Skin epidermis (tissue), 12 donors: ENCODE data around the gene NR2F1-AS1.

Experiments
- H3K27ac ChIP-seq, 21 experiments: fragments of 200-600 bp; sonication (generic) in 11 of 21; one replicate each; pipeline ENCODE4 v1.5.0; 2020; ENCODE audit warnings: mild to moderate bottlenecking in 3 of 21, inconsistent platforms in 2 of 21, moderate library complexity in 2 of 21
- H3K4me3 ChIP-seq, 7 experiments: fragments of 200-600 bp; sonication (generic) in 2 of 7; one replicate each; pipeline ENCODE4 v1.5.0; 2020; ENCODE audit warnings: inconsistent platforms in 2 of 7, mild to moderate bottlenecking in 2 of 7, moderate library complexity in 1 of 7

Gene NR2F1-AS1

GRCh38 chr5:93579692-93580062, 1.3 kb downstream of the NR2F1-AS1 start:
- H3K27ac ChIP-seq, result peak overlapping the region in 18 of 21 experiments; percentile 18 to 86 (median 68)
- H3K4me3 ChIP-seq, result peak overlapping the region; percentile 32 to 61 (median 43)

- peak overlapping the region; percentile 32 to 61 (median 43) for H3K4me3 ChIP-seq
- peak overlapping the region in 18 of 21 experiments; percentile 7 to 86 (median 60) for H3K27ac ChIP-seq
Observed at GRCh38 chr5:93578813-93579691, 2.0 kb downstream of the NR2F1-AS1 start.

GRCh38 chr5:93577854-93578812, 2.9 kb downstream of the NR2F1-AS1 start:
- H3K4me3 ChIP-seq, result no peak overlapping the region
- peak overlapping the region in 5 of 21 experiments; percentile 0 to 79 (median 24) for H3K27ac ChIP-seq

GRCh38 chr5:93576994-93577853, 3.8 kb downstream of the NR2F1-AS1 start:
- H3K4me3 ChIP-seq, result no peak overlapping the region
- no peak overlapping the region for H3K27ac ChIP-seq

GRCh38 chr5:93575461-93576414, 5.3 kb downstream of the NR2F1-AS1 start:
- Histone ChIP-seq H3K27ac (no peak overlapping the region), H3K4me3 (no peak overlapping the region)

- Histone ChIP-seq H3K4me3 (no peak overlapping the region), H3K27ac (no peak overlapping the region)
Observed at GRCh38 chr5:93574491-93575305, 6.3 kb downstream of the NR2F1-AS1 start.

GRCh38 chr5:93573354-93574351, 7.4 kb downstream of the NR2F1-AS1 start:
- no peak overlapping the region for H3K27ac ChIP-seq
- H3K4me3 ChIP-seq, result no peak overlapping the region

- Histone ChIP-seq H3K27ac (no peak overlapping the region), H3K4me3 (peak overlapping the region in 1 of 7 experiments; percentile 8)
Observed at GRCh38 chr5:93572608-93573353, 8.2 kb downstream of the NR2F1-AS1 start.

GRCh38 chr5:93572101-93572607, 8.9 kb downstream of the NR2F1-AS1 start:
- peak overlapping the region in 2 of 7 experiments; percentile 4 to 8 for H3K4me3 ChIP-seq
- no peak overlapping the region for H3K27ac ChIP-seq

- no peak overlapping the region for H3K27ac ChIP-seq
- H3K4me3 ChIP-seq, result no peak overlapping the region
Observed at GRCh38 chr5:93571114-93571949, 9.7 kb downstream of the NR2F1-AS1 start.

- peak overlapping the region in 1 of 7 experiments; percentile 16 for H3K4me3 ChIP-seq
Observed at GRCh38 chr5:93570294-93571113, 10.5 kb downstream of the NR2F1-AS1 start.

GRCh38 chr5:93569300-93570160, 11.5 kb downstream of the NR2F1-AS1 start:
- no peak overlapping the region for H3K27ac ChIP-seq
- no peak overlapping the region for H3K4me3 ChIP-seq

More at GRCh38 chr5:93570294-93571113, 10.5 kb downstream of the NR2F1-AS1 start:
- H3K27ac ChIP-seq, result no peak overlapping the region

- no peak overlapping the region for H3K27ac ChIP-seq
- H3K4me3 ChIP-seq, result no peak overlapping the region
Observed at GRCh38 chr5:93567424-93567823, 13.6 kb downstream of the NR2F1-AS1 start.
